ENCODE data around the gene ZNF710.

ZNF710 gene

GRCh38 chr15:90079619-90080457 lies 78.7 kb downstream of the ZNF710 start:
- DNase-seq (ENCODE audit: low read depth): no peak

GRCh38 chr15:90080458-90080755 lies 79.3 kb downstream of the ZNF710 start:
- DNase-seq (ENCODE audit: low read depth): no peak

- no peak for DNase-seq (ENCODE audit: low read depth)
These were observed 79.8 kb downstream of the ZNF710 start for GRCh38 chr15:90080818-90081393.

- no peak for DNase-seq (ENCODE audit: low read depth)
These were observed 81.1 kb downstream of the ZNF710 start for GRCh38 chr15:90082140-90082715.

- no peak for DNase-seq (ENCODE audit: low read depth)
These were observed 82.3 kb downstream of the ZNF710 start for GRCh38 chr15:90083419-90083818.

- no peak for DNase-seq (ENCODE audit: low read depth)
These were observed 83.0 kb downstream of the ZNF710 start for GRCh38 chr15:90083954-90084607.

- DNase-seq (ENCODE audit: low read depth): no peak
These were observed 83.8 kb downstream of the ZNF710 start for GRCh38 chr15:90084876-90085423.

- no peak for DNase-seq (ENCODE audit: low read depth)
These were observed 84.4 kb downstream of the ZNF710 start for GRCh38 chr15:90085565-90085964.

GRCh38 chr15:90086868-90087268 lies 85.7 kb downstream of the ZNF710 start:
- DNase-seq (ENCODE audit: low read depth): no peak

- no peak for DNase-seq (ENCODE audit: low read depth)
These were observed 86.5 kb downstream of the ZNF710 start for GRCh38 chr15:90087454-90088154.

GRCh38 chr15:90090226-90090848 lies 89.2 kb downstream of the ZNF710 start:
- DNase-seq (ENCODE audit: low read depth): no peak

GRCh38 chr15:90091156-90091931 lies 90.2 kb downstream of the ZNF710 start:
- DNase-seq (ENCODE audit: low read depth): no peak

GRCh38 chr15:90095521-90095959 lies 94.4 kb downstream of the ZNF710 start:
- no peak for DNase-seq (ENCODE audit: low read depth)

GRCh38 chr15:90097475-90097874 lies 96.4 kb downstream of the ZNF710 start:
- DNase-seq (ENCODE audit: low read depth): peak; percentile 46

GRCh38 chr15:90099072-90099867 lies 98.1 kb downstream of the ZNF710 start:
- peak; percentile 30 for DNase-seq (ENCODE audit: low read depth)

GRCh38 chr15:90099868-90100831 lies 99.0 kb downstream of the ZNF710 start:
- DNase-seq (ENCODE audit: low read depth): no peak

GRCh38 chr15:90101130-90101968 lies 100.2 kb downstream of the ZNF710 start:
- DNase-seq (ENCODE audit: low read depth): no peak

All from T follicular helper cell (primary cell).